Epithelial cell of esophagus (primary cell): ENCODE data around the gene TMPRSS15.
A peak's percentile ranks its signal among the peaks of the same experiment; 100 is the strongest.

Experiments
- DNase-seq: peaks from one replicate; pipeline ENCODE4 v3.0.0; 2010; ENCODE audit warnings: low read depth
- H3K4me3 ChIP-seq: 2 replicates; pipeline ENCODE4 v1.5.1; 2011; ENCODE audit warnings: mild to moderate bottlenecking, low read length, control low read depth
- TF ChIP-seq, protein P1 (sequence below): IDR thresholded peaks from 2 replicates; pipeline ENCODE4 v1.5.1; 2011; ENCODE audit warnings: low read depth, mild to moderate bottlenecking, low read length, control low read depth, inconsistent platforms; ENCODE audit not compliant: insufficient read depth; ENCODE audit errors: missing control alignments

The TMPRSS15 gene

DNA sequence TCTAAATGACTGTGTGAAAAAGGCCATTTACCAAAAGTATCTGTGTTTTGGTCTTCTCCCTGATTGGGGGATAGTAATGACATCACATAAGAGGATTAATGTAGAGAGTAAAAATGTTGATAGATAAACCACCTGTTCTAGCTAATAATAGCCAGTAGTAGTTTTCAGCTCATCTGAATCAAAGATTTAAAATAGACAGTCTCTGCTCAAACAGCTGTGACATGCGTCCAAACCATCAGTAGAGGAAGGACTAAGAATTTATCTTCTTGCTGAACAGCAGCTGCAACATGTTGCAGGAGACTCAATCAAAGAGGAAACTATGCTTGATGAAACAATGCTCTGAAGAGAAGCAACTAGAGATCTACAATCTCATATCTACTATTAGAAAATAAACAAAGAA is 21.4 kb downstream of the TMPRSS15 start:
- H3K4me3 ChIP-seq = no peak overlapping the region
- TF ChIP-seq, protein P1, sequence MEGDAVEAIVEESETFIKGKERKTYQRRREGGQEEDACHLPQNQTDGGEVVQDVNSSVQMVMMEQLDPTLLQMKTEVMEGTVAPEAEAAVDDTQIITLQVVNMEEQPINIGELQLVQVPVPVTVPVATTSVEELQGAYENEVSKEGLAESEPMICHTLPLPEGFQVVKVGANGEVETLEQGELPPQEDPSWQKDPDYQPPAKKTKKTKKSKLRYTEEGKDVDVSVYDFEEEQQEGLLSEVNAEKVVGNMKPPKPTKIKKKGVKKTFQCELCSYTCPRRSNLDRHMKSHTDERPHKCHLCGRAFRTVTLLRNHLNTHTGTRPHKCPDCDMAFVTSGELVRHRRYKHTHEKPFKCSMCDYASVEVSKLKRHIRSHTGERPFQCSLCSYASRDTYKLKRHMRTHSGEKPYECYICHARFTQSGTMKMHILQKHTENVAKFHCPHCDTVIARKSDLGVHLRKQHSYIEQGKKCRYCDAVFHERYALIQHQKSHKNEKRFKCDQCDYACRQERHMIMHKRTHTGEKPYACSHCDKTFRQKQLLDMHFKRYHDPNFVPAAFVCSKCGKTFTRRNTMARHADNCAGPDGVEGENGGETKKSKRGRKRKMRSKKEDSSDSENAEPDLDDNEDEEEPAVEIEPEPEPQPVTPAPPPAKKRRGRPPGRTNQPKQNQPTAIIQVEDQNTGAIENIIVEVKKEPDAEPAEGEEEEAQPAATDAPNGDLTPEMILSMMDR = no peak
- DNase-seq = no peak

DNA sequence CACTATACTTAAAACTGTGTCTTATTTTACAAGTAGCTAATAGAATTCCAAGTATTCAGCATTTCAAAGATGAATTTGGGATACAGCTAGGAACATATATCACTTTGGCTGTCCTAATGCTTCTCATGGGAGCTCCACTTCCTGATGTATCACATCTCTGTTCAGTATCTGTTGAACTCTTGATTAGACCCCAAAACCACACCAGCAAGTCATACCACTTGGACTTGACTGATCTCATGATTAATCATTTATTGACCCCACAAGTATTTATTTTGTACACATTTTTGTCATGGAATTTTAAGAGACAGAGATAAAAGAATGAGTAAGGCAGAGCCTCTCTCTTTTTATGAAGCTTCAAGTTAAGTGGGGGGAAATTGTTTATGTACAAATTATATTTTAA is 30.0 kb downstream of the TMPRSS15 start:
- DNase-seq = no peak
- H3K4me3 ChIP-seq = no peak overlapping the region
- TF ChIP-seq, protein P1 = no peak

DNA sequence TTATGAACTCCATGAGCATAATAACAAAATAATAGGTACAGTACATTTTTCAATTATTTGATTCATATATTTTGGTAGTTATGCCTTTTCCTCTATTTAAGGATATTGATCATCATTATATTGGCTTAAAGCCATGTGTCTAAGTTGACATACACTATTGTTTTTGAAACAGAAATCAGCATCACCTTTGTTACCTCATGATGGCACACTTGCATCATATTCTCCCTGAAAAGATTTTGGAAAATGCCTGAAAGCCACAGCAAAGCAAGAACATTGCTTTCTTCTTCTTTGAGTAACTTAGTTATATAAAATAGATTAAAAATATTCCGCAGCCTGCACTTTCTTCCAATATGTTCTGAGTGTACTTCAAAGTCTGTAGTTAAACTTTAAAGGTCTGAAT is 33.3 kb downstream of the TMPRSS15 start:
- TF ChIP-seq, protein P1 = no peak
- H3K4me3 ChIP-seq = no peak overlapping the region
- no peak for DNase-seq

DNA sequence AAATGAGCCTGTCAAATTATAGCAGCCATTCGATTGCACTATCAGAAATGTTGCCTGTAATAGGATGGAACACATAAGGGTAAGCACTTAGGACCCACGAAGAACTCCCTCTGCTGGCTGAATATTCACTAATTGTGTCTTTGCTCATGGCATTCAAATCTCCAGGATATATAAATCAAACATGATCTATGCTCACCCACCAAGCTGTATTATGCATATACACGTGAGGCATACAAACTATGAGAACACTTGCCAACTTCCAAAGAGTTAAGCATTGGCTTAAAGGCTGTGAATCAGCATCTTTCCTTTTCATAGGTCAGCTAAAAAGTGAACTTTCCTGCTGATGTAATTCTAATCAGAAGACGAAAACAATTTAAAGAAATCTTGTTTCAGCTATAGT is 34.5 kb downstream of the TMPRSS15 start:
- H3K4me3 ChIP-seq = no peak overlapping the region
- DNase-seq = peak; percentile 1
- TF ChIP-seq, protein P1 = no peak

DNA sequence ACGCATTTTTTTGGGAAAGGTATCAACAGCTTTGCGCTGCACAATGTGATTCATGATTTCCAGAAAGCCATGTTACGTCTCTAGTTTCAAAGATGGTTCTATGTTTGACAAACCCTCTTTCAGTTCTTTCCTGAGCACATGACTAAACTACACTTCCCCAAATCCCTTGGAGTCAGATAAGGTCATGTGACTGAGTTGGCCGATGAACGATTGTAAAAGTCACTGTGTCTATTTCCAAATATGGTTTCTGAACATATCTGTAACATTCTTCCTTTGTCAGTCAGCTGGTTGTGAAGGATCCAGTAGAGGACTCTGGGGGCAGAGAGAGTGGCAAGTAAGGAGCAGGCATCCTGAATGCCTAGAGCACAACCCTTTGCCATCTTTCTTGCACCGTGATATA is 35.4 kb downstream of the TMPRSS15 start:
- no peak for DNase-seq
- TF ChIP-seq, protein P1 = no peak
- H3K4me3 ChIP-seq = no peak overlapping the region

DNA sequence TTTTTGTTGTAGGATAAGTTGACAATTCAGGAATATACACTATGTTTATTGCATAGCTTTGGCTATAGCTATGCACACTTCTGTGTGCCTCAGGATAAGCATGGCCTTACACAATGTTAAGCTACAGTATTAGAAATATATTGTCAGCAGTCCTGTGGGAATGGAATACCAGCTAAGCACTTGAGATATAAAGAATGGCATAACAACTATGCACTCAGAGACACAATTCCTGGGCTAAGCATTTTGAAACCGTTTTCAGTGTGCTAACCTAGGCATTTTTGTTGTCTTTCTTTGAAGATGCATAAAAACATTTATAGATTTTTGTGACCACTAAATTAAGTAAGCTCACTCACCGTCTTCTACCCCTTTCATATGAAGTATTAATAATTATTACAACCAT is 46.8 kb downstream of the TMPRSS15 start:
- H3K4me3 ChIP-seq = no peak overlapping the region
- DNase-seq = no peak
- TF ChIP-seq, protein P1 = no peak

DNA sequence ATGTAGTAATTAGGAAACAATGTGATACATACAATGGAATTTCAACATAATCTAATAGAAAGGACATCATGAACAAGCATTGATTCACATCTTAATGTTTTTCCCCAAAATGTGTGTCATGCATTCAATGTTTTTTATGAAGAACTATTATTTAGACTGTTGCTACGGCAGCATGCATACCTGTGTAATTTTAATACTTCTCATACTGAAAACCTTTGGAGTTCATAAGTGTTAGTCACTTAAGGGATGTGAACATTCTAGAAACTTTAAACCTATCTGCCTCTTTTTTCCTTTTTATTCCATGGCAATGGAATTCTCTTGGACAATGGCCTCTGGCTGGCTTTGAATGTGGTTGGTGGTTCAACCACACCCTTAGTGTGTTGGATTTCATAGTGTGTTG is 48.6 kb downstream of the TMPRSS15 start:
- H3K4me3 ChIP-seq = no peak overlapping the region
- TF ChIP-seq, protein P1 = no peak
- no peak for DNase-seq
